Retina (tissue), 1 donor: ENCODE measurements around the gene ING2.

Source experiments
- DNase-seq: peaks from one replicate; pipeline ENCODE4 v3.0.0-alpha.2; 2016

The ING2 gene

DNA sequence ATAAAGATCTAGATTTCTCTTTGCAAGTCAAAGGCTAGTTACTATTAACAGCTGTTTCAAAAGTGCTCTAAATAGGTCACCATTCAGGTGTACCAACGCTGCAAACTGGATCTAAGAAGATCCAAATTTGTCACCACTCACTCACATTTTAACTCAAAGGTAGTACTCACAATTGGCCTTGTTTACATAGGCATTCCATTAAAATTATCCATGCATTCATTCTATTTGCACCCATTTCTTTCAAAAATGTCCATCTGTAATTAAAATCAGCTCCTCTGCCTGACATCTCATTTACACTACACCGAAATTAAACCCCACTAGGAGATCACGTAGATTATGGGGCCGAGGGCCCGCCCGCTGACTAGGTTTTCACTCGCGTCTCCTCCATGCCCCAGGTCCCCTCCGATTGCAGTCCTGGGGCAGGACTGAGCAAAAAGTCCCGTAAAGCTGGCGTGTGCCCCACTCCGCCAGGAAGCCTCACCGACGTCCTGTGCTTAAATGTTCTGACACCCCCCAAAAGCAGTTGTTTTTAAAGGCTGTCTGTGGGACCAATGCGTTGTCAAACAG, 1.3 kb upstream of the ING2 start:
- DNase-seq: no peak

DNA sequence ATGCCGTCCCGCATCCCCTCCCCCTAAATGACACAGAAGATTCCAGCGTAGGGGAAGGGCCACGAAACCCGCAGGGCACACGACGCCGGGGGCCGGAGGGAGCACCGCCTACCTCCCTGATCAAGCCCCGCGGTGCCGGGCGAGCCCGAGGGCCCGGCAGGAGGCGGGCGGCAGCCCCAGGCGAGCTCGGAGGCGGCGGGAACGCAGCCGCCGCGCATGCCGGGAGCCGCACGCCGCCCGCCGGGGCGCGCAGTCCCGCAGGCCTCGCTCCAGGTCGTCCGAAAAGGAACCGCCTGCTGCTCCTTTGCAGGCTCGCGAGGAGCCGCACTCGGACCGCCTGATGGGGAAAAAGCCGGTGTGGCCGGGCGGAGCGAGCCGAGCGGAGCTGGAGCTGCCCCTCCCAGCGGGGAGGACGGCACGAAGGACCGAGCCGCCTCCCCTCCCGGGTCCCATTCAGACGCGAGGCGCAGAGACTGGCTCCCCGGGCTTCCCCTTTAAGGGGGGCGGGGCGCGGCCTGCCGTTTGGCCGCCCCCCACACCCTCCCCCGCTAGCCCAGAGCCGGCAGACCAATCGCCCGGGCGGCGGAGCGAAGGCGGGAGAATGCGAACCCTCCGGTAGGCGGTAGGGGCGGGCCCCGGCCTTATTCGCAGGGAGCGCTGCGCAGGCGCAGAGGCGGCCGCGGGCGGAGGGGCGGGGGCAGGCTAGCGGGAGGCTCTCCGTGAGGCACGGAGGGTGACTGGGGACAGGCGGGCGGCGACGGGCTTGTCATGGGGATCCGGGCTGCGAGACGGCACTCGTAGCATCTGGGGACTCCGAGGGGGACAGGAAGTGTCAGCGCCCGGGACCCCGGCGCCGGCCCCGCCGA, 561 bp upstream of the ING2 start:
- peak; percentile 98 for DNase-seq

DNA sequence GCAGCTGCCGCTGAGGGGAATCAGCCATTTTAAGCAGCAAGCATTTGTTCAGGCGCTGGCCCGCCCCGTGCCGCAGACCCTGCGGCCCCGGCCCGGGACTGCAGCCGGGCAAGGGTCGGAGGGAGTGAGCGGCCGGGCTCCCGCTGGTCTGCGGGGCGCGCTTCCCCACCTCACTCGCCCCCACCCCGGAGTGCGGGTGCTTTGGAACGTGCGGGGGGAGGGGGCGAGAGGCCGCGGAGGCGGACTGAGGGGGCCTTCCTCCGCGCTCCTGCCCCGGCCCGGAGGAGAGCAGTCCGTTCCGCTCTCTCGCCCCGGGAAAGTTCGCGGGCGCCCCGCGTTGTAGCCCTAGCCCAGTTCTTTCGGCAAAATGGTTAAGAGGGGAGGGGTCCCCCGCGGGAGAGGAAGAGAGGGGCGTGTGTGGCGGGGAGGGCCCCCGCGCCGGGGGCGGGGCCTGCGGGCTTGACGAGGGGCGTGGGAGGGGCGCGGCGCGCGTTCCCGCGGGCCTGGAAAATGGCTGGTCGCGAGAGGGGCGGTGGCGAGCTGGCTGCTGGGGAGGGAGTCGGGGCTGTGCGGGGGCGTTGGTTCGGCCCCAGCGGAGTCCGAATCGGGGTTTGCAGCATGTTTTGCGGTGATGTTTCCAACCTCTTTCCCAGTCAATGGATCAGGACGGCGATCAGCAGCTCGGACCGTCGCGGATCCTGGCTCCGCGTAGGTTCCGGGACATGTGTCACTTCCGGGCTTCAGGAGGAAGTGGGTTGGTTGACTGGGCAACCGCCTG, 942 bp downstream of the ING2 start:
- peak; percentile 95 for DNase-seq

DNA sequence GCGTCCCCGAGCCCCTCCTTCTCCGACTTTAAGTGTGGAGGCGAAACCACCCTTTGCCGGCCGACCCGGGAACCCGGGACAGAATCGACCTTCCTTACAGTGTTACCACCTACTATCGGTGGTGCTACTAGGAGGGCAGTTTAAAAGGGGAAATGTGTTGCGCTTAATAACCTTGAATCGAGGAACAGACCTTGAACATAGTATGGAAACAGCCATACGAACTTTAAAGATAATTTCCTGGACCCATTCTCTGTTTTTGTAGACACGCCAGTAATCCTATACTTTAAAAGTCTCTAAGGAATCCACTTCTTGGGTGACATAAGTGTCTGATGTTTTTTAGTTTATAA, 1.5 kb downstream of the ING2 start:
- no peak for DNase-seq

DNA sequence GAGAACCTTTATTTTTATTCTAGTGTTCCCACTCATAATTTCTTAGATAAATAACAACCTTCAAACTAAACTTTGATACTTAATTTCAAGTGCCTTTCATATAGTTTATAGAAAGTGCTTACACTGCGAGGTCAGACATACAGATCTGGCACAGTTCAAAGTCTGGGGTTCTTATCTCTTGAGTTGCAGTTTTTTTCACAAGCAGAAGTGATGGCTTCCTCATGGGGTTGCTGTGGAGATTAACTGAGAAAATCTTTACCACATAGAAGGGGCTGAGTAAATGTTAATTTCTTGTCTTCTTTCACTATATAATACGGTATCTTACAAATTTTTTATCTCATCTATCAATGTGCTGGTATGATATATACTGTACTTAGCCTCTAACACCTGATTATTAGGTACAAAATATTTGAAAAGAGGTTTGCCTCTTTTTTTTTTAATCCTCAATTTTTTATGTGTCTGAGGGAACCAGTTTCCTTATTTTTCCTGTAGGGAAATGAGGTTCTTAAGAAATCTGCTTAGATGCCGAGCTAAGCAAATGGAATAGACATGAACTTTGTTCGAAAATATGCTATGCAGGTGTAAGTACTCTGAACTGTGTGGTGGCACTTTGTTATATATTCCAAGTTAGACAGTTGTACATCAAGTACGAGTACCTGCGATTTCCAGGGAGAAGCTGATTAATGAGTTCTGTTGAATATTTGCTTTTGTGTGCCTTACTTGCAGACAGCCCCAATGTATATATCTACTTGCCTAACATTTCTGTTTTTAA, 3.3 kb downstream of the ING2 start:
- DNase-seq: no peak

DNA sequence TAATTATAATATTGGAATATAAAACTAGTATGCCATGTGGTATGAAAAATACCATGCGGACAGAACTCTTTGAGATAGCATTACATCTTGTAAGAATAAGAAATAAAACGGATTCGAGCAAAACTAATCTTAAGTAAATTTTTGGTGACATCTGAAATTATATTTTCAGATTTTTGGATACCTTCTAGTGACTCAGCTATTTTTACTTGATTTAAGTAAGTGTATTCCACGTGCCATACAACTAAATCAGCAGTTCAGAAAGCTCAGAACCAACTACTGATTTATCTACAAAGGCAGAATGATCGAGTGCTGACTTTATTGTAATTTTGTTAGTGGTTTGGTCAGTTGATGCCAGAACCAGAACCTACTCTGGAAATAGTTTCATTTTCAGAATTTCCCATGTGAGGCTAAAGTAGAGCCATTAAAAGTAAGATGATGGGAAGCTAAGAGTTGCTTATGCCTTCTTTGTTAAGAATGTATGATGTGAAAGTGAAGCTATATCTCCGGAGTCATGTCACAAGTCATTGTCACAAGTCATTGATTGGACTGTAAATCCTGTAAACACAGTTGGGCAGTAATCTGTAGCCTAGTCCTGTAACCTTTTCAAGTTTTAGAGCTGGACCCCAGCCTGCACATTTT, 4.0 kb downstream of the ING2 start:
- no peak for DNase-seq

DNA sequence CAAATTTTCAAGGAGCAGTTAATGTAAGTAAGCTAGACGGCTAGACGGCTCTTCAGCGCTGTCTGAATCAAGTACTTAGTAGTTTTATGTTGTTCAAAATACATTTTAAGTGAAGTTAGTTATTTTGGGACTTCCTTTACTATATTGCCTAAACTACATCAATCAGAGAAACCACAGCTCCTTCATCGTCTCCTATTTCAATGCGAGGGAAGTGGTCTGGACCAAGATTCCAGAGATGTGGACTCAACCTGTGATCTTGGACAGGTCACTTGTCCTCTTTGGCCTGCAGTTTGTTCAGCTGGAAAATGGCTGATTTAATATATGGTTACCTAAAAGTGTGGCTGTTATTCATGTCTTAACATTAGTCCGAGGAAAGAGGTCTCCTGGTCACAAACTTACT, 10.6 kb downstream of the ING2 start:
- DNase-seq: no peak

DNA sequence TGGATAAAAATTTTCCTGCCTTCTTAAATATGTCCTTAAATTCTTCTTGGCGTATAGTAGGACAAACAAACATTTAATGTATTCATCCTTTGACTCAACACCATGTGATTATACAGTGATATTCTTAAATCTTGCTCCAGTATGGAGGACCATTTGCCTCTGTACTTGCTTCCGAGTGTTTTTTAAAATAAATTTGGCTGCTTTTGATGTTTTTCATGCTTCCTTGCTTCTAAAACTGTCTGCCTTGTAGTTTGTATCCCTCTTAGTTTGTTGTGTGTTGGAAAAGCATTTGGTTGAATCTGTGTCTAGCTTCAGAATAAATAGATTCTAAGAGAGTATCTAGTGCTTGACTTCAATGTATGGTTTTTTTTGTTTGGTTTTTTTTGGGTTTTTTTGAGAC, 12.3 kb downstream of the ING2 start:
- no peak for DNase-seq

DNA sequence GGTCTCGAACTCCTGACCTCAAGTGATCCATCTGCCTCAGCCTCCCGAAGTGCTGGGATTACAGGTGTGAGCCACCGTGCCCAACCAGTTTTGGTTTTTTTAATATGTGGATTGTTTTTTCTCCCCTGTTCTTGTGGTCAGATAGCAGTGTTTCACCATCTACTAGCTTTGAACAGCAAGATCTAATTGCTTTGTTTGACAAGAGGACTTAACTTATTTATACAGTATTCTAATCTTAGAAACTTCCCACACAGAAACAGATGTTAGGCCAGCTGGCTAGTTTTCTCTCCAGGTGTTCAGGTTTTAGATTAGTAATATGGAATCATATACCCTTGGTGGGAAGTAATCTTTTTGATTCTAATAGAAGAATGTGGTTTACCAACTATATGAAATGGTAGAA, 12.9 kb downstream of the ING2 start:
- no peak for DNase-seq

DNA sequence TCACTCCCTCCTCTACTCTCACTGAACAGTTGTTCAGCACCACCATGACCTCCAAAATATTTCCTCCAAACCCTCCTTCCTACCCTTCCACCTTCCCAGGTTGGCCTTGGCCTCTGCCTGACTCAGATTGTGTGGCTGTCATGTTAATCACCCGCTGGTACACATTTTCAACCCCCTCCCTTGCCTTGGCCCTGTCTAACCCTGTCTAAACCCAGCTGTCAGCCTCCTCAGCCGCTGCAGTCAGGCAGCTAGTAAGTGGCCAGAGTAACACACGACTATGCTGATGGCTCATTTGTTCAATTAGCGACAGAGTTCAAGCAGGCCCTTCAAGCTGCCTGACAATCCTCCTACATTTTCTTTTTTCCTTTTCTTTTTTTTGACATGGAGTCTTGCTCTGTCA, 18.0 kb downstream of the ING2 start:
- peak; percentile 62 for DNase-seq

DNA sequence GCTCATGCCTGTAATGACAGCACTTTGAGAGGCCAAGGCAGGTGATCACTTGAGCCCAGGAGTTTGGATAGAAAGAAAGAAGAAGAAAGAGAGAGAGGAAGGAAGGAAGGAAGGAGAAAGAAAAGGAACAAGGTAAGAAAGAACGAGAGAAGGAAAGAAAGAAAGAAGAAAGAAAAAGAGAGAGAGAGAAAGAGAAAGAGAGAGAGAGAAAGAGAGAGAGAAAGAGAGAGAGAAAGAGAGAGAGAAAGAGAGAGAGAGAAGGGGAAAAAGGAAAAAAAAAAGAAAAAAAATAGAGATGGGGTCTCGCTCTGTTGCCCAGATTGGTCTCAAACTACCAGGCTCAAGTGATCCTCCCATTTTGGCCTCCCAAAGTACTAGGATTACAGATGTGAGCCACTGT, 22.5 kb downstream of the ING2 start:
- no peak for DNase-seq

DNA sequence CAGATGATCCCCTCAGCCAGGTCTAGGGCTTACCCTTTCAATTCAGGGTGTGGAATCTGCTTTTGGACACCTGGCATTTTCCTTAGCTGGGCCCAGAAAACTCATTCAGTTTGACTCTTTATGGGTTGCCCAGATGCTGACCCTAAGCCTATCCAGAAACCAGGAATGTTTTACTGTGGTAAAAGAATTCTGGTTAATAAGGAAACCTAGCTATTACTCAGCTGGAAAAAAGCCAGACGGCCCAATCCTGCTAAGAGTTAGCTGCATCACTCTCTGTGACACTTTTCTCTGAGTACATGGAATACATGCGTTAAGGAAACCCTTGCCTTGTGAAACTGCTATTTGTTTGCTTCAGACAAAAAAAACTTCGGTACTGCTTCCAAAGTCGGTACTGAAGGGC, 28.0 kb downstream of the ING2 start:
- no peak for DNase-seq

DNA sequence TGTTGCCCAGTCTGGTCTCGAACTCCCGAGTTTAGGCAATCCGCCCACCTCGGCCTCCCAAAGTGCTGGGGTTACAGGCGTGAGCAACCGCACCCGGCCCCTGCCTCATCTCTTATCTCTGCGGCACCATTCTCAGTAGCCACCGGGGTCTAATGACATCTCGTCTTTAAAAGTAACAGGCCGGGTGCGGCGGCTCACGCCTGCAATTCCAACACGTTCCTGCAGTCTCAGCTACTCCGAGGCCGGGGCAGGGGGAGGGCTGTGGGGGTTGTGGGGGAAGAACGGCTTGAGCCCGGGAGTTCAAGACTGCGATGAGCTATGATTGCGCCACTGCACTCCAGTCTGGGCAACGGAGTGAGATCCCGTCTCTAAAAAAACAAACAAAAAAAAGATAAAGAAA, 28.8 kb downstream of the ING2 start:
- no peak for DNase-seq

DNA sequence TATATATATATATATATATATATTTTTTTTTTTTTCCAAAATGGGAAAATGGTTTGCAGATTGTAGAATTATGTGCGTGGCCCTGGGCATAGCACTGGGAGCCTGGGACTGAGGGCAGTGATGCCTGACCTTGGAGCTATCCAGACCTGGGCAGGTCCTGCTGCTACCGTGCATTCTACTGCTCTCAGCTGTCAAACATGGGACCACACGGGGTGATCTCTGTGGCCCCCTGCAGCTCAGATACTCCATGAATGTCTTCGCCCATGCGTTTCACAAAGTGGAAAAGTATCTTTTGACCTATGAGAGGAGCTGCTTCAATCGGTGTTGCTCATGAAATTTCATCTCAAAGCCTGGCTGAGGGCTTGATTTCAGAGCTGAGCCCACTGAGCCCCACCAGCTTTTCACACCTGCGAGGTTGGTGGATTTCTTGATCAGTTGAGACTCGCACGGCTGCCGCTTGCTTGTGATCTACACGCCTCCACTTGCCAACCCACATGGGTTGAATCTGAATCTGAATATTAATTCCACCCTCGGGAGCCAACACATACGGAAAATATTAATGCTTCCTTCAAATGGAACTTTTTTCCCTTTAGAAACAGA, 35.7 kb downstream of the ING2 start:
- no peak for DNase-seq

DNA sequence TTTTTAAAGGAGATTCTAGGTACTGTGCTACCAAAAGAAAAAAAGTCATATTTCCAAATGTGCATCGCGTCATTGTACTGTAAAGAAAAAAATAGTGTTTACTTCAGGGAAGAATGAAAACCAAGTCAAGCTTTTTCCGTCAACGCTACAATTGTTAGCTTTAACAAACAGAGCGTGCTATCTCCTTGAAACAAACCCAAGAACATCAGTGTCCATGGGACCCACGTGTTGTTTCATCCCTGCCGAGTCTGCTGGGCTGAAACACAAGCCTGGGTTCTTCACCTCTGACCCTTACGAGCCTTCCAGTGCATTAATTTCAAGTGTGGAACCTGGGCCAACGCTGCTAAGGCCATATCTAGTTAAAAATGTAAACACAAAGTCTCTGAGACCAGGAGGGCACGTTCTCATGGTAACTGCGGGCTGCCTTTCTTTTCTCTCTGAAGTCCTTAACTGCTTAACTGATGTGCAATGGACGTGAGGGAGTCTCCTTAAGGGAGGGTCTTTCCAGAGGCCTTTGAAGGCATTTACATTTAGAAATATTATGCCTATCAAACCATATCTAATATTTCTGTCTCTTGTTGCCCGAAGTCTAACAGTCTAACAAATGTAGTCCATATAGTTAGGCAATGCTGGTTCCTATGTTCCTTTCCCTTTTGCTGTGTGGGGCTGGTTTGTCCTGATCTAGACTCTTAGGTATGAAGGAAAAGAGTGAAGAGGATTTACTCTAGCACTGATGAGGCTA, 36.3 kb downstream of the ING2 start:
- DNase-seq: peak; percentile 52

DNA sequence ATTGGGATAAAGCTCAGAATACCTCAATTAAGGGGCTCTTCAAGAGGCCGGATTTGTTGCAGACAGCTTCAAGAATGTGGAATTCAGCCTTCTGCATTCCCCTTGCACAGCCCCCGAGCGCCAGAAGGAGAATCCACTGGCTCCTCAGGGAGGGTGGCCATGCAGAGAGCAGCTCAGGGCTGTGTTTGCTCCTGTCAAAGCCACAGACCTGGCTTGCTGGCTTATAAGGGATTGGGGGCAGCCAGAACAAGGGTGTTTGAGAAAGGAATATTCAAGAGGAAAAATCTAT, 36.8 kb downstream of the ING2 start:
- no peak for DNase-seq

DNA sequence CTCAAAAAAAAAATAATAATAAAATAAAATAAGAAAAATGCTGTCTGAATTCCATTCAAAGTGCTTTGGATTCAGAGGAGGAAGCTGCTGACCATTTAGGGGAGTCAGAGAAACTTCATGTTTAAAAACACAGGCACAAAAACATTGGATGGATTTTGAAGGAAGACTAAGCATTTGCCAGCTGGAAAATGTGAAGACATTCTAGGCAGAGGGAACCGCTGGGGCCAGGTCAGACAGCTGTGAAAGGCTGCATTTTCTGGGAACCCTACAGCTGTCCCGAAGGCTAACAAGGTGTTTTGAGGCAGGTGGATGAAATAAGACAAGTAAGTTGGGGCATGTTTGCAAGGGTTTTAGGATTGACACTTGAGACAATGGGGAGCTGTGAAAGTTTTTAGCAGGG, 38.6 kb downstream of the ING2 start:
- DNase-seq: no peak

DNA sequence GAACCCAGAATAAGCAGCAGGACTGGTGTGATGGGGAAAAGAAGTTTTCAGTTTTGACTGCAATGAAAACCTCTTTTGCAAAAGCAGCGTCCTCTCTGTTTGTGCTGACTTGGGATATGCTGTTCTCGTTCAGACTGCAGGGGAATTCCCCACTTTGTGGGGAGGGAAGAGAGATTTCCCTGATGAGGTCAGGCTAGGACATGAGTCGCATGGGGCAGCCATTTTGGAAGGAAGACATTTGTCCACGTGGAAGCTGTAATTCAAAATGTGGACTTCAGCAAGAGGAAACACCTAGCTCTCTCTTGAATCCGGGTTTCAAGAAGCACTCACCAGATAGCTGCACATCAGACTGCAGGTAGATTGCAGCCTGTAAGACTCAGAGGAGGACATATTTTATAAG, 39.3 kb downstream of the ING2 start:
- DNase-seq: no peak

DNA sequence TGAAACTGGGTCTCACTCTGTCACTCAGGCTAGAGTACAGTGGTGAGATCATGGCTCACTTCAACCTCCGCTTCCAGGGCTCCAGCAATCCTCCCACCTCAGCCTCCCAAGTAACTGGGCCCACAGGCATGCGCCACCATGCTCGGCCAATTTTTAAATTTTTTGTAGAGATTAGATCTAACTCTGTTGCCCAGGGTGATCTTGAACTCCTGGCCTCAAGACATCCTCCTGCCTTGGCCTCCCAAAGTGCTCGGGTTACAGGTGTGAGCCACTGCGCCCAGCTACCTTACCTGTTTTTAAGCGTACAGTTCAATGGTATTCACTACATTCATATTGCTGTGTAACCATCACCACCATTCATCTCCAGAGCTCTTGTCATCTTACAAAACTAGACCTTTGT, 41.5 kb downstream of the ING2 start:
- DNase-seq: no peak

DNA sequence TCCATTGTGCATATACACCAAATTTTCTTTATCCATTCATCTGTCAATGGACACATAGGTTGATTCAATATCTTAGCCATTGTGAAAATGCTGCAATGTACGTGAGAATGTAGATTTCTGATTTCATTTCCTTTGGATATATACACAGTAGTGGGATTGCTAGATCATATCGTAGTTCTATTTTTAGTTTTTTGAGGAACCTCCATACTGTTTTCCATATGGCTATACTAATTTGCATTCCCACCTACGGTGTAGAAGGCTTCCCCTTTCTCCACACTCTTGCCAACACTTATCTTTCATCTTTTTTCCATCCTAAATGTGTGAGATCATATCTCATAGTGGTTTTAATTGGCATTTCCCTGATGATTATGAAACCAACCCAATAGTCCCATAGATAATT, 43.4 kb downstream of the ING2 start:
- DNase-seq: no peak

DNA sequence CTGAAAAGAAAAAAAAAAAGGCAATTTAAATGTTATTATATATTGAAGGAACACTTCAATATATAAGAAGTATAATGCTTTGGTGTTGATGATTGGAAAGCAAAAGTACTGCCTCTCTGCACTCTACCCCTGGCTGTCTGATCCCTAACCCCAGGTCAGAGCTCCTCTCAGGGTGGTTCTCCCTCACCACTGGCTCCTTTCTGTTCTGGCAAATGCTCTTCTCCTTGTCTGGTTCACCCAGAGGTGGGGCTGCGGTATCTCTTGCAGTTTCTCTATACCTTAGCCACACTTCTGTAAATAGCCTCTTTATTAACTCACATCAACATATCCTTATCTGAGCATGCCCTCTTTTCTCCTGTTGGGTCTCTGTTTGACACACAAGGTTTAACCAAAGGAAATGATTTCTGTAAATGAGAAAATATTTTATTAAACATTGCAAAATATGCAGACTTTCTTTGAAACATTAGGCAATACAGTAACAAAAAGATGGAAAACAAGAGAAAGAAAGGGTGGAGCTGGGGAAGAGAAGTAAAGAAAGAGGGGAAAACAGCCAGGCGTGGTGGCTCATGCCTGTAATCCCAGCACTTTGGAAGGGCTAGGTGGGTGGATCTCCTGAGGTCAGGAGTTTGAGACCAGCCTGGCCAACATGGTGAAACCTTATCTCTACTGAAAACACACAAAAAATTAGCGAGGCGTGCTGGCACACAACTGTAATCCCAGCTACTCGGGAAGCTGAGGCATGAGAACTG, 45.7 kb downstream of the ING2 start:
- DNase-seq: no peak
